GM23338 (cell line): ENCODE data around the gene TPSAB1. TPM values are rescaled to one million over a fixed set of nuclear protein-coding genes. Genes with fewer than 3 reads are reported as not detected.

Experiments
- ATAC-seq: fragments of 200-7000 bp; cut with Tn5 transposase; 3 replicates; pipeline ENCODE4 v1.9.1; 2020
- DNase-seq: peaks from one replicate; pipeline ENCODE4 v3.0.0-alpha.2; 2015; ENCODE audit warnings: low spot score
- H2AFZ ChIP-seq: fragments of 200-600 bp; sonication (generic); 2 replicates; pipeline ENCODE4 v1.8.0; 2016; ENCODE audit warnings: antibody characterized with exemption, mild to moderate bottlenecking, moderate library complexity
- H3F3A ChIP-seq: fragments of 200-600 bp; sonication (generic); replicated peaks from 2 replicates; pipeline ENCODE4 v1.8.0; 2017; ENCODE audit warnings: antibody characterized with exemption, mixed run types, low read depth
- H3K27ac ChIP-seq: fragments of 200-600 bp; sonication (generic); 2 replicates; pipeline ENCODE4 v1.6.1; 2016; ENCODE audit warnings: low read depth
- H3K27me3 ChIP-seq: fragments of 200-600 bp; sonication (generic); 2 replicates; pipeline ENCODE4 v1.8.0; 2016; ENCODE audit warnings: mild to moderate bottlenecking, mixed run types, moderate library complexity; ENCODE audit not compliant: insufficient read depth
- H3K36me3 ChIP-seq: fragments of 200-600 bp; sonication (generic); 2 replicates; pipeline ENCODE4 v1.8.0; 2016; ENCODE audit warnings: mild to moderate bottlenecking; ENCODE audit not compliant: insufficient read depth
- H3K4me1 ChIP-seq: fragments of 200-600 bp; sonication (generic); 2 replicates; pipeline ENCODE4 v1.8.0; 2016; ENCODE audit warnings: mild to moderate bottlenecking, moderate library complexity; ENCODE audit not compliant: insufficient read depth
- H3K4me2 ChIP-seq: fragments of 200-600 bp; sonication (generic); 2 replicates; pipeline ENCODE4 v1.7.1; 2017; ENCODE audit warnings: mixed run types
- H3K4me3 ChIP-seq: fragments of 200-600 bp; sonication (generic); 2 replicates; pipeline ENCODE4 v1.6.1; 2016; ENCODE audit warnings: mixed run types
- H3K79me2 ChIP-seq: fragments of 200-600 bp; sonication (generic); replicated peaks from 2 replicates; pipeline ENCODE4 v1.8.0; 2017; ENCODE audit warnings: mild to moderate bottlenecking; ENCODE audit not compliant: insufficient read depth
- H3K9me2 ChIP-seq: fragments of 200-600 bp; sonication (generic); 2 replicates; pipeline ENCODE4 v1.8.0; 2017; ENCODE audit not compliant: insufficient read depth
- H4K20me1 ChIP-seq: fragments of 200-600 bp; sonication (generic); replicated peaks from 2 replicates; pipeline ENCODE4 v1.8.0; 2017; ENCODE audit warnings: mild to moderate bottlenecking; ENCODE audit not compliant: insufficient read depth
- H3K27ac Mint-ChIP-seq: 2 replicates; pipeline ENCODE4 v1.8.0; 2020; ENCODE audit warnings: inconsistent platforms, mild to moderate bottlenecking, moderate library complexity, mixed read lengths
- H3K27me3 Mint-ChIP-seq: 3 replicates; pipeline ENCODE4 v1.8.0; 2022; ENCODE audit warnings: low read depth, mild to moderate bottlenecking, moderate library complexity, mixed read lengths, inconsistent platforms; ENCODE audit not compliant: insufficient read depth, poor library complexity
- H3K36me3 Mint-ChIP-seq: 3 replicates; pipeline ENCODE4 v1.8.0; 2021; ENCODE audit warnings: low read depth, mild to moderate bottlenecking, inconsistent platforms, moderate library complexity, mixed read lengths
- H3K4me1 Mint-ChIP-seq: 3 replicates; pipeline ENCODE4 v1.8.0; 2020; ENCODE audit warnings: mild to moderate bottlenecking, inconsistent platforms, mixed read lengths
- H3K4me3 Mint-ChIP-seq: 3 replicates; pipeline ENCODE4 v1.8.0; 2021; ENCODE audit warnings: moderate library complexity, mild to moderate bottlenecking, inconsistent platforms, mixed read lengths
- H3K9me3 Mint-ChIP-seq: 3 replicates; pipeline ENCODE4 v1.8.0; 2020; ENCODE audit warnings: moderate library complexity, mild to moderate bottlenecking, inconsistent platforms, mixed read lengths
- CREB1 ChIP-seq: fragments of 250-450 bp; sonication (Bioruptor Pico); IDR thresholded peaks from 2 replicates; pipeline ENCODE4 v1.5.0; 2020; ENCODE audit warnings: low read depth, mild to moderate bottlenecking, moderate library complexity
- EZH2 ChIP-seq: fragments of 200-600 bp; sonication (generic); IDR thresholded peaks from one replicate; pipeline ENCODE4 v1.8.0; 2017; ENCODE audit warnings: antibody characterized with exemption, mild to moderate bottlenecking, low read depth; ENCODE audit not compliant: unreplicated experiment
- JUNB ChIP-seq: IDR thresholded peaks from one replicate; pipeline ENCODE4 v1.6.1; 2016; ENCODE audit warnings: antibody characterized with exemption; ENCODE audit not compliant: unreplicated experiment
- NANOG ChIP-seq: IDR thresholded peaks from 2 replicates; pipeline ENCODE4 v1.6.1; 2016; ENCODE audit warnings: antibody characterized with exemption, borderline replicate concordance
- POLR2AphosphoS5 ChIP-seq: IDR thresholded peaks from 2 replicates; pipeline ENCODE4 v1.6.1; 2016; ENCODE audit warnings: antibody characterized with exemption, low read depth
- ZNF114 ChIP-seq: fragments of 250-450 bp; sonication (Bioruptor Pico); IDR thresholded peaks from 2 replicates; pipeline ENCODE4 v1.5.0; 2020; ENCODE audit warnings: mild to moderate bottlenecking, moderate library complexity
- ZNF331 ChIP-seq: fragments of 250-450 bp; sonication (Bioruptor Pico); IDR thresholded peaks from 2 replicates; pipeline ENCODE4 v1.5.0; 2020; ENCODE audit warnings: low read depth, mild to moderate bottlenecking, moderate library complexity
- polyA plus RNA-seq: library from polyadenylated mRNA; unstranded; fragments of >200 nt; fragmentation: Nextera tagmentation; extraction: Ambion mirVana; gene quantifications from 2 replicates; pipeline ENCODE4 v1.2.1, GENCODE V29; 2016
- total RNA-seq: library from RNA; depleted of rRNA; stranded (reverse); fragments of >200 nt; shearing (Covaris generic); gene quantifications from 2 replicates; pipeline ENCODE4 v1.2.3, GENCODE V29; 2014
- TF ChIP-seq, protein P1 (sequence below): IDR thresholded peaks from 2 replicates; pipeline ENCODE4 v1.6.1; 2016; ENCODE audit warnings: antibody characterized with exemption
- TF ChIP-seq, protein P2 (sequence below): IDR thresholded peaks from one replicate; pipeline ENCODE4 v1.6.1; 2018; ENCODE audit warnings: antibody characterized with exemption; ENCODE audit not compliant: unreplicated experiment
- TF ChIP-seq, protein P3 (sequence below): fragments of 250-450 bp; sonication (Bioruptor Pico); IDR thresholded peaks from 2 replicates; pipeline ENCODE4 v1.5.0; 2020; ENCODE audit warnings: mild to moderate bottlenecking, moderate library complexity

The TPSAB1 gene
- total and polyA plus RNA-seq, 2 experiments from 2014 or later, result not detected

DNA sequence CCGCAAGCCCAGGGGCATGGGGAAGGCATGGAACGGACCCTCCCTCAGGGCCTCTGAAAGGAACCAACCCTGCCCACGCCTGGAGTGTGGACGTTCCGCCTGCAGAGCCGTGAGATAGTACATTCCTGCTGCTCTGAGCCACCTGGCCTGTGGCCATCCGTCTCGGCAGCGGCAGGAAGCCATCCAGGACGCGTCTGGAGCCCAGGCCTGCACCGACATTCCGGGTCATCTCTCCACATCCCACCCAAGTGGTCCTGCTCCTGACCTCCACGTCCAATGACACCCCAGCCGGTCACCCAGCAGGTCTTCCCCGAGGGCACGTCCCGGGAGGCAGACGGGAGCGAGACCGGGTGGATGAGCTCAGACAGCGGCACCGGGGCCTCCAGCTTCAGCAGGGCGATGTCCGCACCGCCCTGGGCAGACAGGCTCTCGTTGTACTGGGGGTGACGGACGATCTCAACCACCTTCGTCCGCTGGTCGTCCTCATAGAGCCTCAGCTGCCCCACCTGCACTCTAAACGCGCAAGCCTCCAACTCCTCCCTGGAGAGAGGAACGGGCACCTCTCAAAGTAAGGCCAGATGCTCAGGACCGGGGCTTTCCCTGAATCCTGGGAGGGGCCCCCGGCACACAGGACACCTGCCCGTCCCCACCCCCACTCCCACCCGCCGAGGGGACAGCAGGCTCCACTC, 47.6 kb downstream of the TPSAB1 start:
- peaks cover 16% of the 10 kb centered on the region; the same call in 1 of the 2 replicates for H3K4me1 ChIP-seq
- TF ChIP-seq ZNF331 (CRISPR knock-in tag), result no peak
- peaks cover 32% of the 10 kb centered on the region for H3K27me3 ChIP-seq
- H3K27ac ChIP-seq, result no peak overlapping the region
- Mint-ChIP-seq H3K27ac (no peak overlapping the region), H3K27me3 (peaks cover 49% of the 10 kb centered on the region), H3K9me3 (no peaks in the 10 kb centered on the region), H3K36me3 (no peaks in the 10 kb centered on the region), H3K4me1 (peaks cover 33% of the 10 kb centered on the region), H3K4me3 (peak overlapping the region; percentile 17; the same call in 1 of the 3 replicates)
- no peak overlapping the region for H2AFZ ChIP-seq
- DNase-seq (no peak), ATAC-seq (no peak)
- no peaks in the 10 kb centered on the region for H3F3A ChIP-seq
- H3K4me2 ChIP-seq, result no peak overlapping the region
- no peaks in the 10 kb centered on the region for H3K36me3 ChIP-seq
- H3K4me3 ChIP-seq, result no peak overlapping the region
- no peaks in the 10 kb centered on the region for H4K20me1 ChIP-seq
- H3K79me2 ChIP-seq, result no peaks in the 10 kb centered on the region
- no peaks in the 10 kb centered on the region for H3K9me2 ChIP-seq

DNA sequence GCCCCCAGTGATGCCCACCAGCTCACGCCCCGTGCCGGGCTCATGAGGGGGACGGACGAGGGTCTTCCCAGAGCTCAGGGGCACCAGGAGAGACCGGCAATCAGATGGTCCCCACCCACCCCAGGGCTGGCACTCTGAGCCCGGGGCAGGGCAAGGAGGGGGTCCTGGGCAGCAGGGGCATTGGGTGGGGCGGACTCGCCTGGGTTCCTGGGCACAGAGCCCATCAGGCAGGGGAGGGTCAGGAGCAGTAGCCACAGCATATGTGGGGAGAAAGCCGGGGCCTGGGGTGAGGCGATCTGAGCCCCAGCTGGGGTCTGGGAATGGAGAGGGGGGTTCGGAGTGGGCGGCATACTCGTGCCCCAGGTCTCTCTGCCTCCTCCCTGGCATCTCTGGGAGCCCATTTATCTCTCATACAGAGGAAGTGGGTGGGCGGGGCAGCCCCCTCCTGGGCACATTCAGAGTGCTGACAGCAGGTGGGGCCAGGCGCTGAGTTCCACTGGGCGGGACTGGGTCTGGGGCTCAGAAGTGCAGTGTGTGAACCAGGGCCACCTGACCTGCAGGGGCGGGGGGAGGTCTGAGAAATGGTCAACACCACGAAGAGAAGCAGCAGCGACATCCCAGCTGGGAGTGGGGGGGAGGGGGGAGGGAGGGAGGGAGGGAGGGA, 48.4 kb downstream of the TPSAB1 start:
- H3K36me3 Mint-ChIP-seq, result no peaks in the 10 kb centered on the region
- no peak overlapping the region for H3K27ac Mint-ChIP-seq
- Histone ChIP-seq H3K79me2 (no peaks in the 10 kb centered on the region), H3K4me3 (no peak overlapping the region), H3K36me3 (no peaks in the 10 kb centered on the region), H2AFZ (no peak overlapping the region), H4K20me1 (no peaks in the 10 kb centered on the region), H3K4me1 (peaks cover 12% of the 10 kb centered on the region; the same call in 1 of the 2 replicates), H3F3A (no peaks in the 10 kb centered on the region), H3K4me2 (peak overlapping the region; percentile 62), H3K27ac (no peak overlapping the region), H3K27me3 (peaks cover 32% of the 10 kb centered on the region), H3K9me2 (no peaks in the 10 kb centered on the region)
- peaks cover 48% of the 10 kb centered on the region for H3K27me3 Mint-ChIP-seq
- peak overlapping the region; percentile 73 for H3K4me3 Mint-ChIP-seq
- peaks cover 28% of the 10 kb centered on the region for H3K4me1 Mint-ChIP-seq
- no peaks in the 10 kb centered on the region for H3K9me3 Mint-ChIP-seq
- peak; percentile 65 for DNase-seq
- peak; percentile 59 for ATAC-seq
- no peak for TF ChIP-seq JUNB
- TF ChIP-seq EZH2, result no peak
- no peak for TF ChIP-seq ZNF114
- no peak for TF ChIP-seq POLR2AphosphoS5
- no peak for TF ChIP-seq CREB1 (CRISPR knock-in tag)
- TF ChIP-seq, protein P1, sequence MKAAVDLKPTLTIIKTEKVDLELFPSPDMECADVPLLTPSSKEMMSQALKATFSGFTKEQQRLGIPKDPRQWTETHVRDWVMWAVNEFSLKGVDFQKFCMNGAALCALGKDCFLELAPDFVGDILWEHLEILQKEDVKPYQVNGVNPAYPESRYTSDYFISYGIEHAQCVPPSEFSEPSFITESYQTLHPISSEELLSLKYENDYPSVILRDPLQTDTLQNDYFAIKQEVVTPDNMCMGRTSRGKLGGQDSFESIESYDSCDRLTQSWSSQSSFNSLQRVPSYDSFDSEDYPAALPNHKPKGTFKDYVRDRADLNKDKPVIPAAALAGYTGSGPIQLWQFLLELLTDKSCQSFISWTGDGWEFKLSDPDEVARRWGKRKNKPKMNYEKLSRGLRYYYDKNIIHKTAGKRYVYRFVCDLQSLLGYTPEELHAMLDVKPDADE, result no peak
- no peak for TF ChIP-seq NANOG
- TF ChIP-seq ZNF331 (CRISPR knock-in tag), result no peak
- TF ChIP-seq, protein P2, sequence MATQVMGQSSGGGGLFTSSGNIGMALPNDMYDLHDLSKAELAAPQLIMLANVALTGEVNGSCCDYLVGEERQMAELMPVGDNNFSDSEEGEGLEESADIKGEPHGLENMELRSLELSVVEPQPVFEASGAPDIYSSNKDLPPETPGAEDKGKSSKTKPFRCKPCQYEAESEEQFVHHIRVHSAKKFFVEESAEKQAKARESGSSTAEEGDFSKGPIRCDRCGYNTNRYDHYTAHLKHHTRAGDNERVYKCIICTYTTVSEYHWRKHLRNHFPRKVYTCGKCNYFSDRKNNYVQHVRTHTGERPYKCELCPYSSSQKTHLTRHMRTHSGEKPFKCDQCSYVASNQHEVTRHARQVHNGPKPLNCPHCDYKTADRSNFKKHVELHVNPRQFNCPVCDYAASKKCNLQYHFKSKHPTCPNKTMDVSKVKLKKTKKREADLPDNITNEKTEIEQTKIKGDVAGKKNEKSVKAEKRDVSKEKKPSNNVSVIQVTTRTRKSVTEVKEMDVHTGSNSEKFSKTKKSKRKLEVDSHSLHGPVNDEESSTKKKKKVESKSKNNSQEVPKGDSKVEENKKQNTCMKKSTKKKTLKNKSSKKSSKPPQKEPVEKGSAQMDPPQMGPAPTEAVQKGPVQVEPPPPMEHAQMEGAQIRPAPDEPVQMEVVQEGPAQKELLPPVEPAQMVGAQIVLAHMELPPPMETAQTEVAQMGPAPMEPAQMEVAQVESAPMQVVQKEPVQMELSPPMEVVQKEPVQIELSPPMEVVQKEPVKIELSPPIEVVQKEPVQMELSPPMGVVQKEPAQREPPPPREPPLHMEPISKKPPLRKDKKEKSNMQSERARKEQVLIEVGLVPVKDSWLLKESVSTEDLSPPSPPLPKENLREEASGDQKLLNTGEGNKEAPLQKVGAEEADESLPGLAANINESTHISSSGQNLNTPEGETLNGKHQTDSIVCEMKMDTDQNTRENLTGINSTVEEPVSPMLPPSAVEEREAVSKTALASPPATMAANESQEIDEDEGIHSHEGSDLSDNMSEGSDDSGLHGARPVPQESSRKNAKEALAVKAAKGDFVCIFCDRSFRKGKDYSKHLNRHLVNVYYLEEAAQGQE, result no peak
- TF ChIP-seq, protein P3, sequence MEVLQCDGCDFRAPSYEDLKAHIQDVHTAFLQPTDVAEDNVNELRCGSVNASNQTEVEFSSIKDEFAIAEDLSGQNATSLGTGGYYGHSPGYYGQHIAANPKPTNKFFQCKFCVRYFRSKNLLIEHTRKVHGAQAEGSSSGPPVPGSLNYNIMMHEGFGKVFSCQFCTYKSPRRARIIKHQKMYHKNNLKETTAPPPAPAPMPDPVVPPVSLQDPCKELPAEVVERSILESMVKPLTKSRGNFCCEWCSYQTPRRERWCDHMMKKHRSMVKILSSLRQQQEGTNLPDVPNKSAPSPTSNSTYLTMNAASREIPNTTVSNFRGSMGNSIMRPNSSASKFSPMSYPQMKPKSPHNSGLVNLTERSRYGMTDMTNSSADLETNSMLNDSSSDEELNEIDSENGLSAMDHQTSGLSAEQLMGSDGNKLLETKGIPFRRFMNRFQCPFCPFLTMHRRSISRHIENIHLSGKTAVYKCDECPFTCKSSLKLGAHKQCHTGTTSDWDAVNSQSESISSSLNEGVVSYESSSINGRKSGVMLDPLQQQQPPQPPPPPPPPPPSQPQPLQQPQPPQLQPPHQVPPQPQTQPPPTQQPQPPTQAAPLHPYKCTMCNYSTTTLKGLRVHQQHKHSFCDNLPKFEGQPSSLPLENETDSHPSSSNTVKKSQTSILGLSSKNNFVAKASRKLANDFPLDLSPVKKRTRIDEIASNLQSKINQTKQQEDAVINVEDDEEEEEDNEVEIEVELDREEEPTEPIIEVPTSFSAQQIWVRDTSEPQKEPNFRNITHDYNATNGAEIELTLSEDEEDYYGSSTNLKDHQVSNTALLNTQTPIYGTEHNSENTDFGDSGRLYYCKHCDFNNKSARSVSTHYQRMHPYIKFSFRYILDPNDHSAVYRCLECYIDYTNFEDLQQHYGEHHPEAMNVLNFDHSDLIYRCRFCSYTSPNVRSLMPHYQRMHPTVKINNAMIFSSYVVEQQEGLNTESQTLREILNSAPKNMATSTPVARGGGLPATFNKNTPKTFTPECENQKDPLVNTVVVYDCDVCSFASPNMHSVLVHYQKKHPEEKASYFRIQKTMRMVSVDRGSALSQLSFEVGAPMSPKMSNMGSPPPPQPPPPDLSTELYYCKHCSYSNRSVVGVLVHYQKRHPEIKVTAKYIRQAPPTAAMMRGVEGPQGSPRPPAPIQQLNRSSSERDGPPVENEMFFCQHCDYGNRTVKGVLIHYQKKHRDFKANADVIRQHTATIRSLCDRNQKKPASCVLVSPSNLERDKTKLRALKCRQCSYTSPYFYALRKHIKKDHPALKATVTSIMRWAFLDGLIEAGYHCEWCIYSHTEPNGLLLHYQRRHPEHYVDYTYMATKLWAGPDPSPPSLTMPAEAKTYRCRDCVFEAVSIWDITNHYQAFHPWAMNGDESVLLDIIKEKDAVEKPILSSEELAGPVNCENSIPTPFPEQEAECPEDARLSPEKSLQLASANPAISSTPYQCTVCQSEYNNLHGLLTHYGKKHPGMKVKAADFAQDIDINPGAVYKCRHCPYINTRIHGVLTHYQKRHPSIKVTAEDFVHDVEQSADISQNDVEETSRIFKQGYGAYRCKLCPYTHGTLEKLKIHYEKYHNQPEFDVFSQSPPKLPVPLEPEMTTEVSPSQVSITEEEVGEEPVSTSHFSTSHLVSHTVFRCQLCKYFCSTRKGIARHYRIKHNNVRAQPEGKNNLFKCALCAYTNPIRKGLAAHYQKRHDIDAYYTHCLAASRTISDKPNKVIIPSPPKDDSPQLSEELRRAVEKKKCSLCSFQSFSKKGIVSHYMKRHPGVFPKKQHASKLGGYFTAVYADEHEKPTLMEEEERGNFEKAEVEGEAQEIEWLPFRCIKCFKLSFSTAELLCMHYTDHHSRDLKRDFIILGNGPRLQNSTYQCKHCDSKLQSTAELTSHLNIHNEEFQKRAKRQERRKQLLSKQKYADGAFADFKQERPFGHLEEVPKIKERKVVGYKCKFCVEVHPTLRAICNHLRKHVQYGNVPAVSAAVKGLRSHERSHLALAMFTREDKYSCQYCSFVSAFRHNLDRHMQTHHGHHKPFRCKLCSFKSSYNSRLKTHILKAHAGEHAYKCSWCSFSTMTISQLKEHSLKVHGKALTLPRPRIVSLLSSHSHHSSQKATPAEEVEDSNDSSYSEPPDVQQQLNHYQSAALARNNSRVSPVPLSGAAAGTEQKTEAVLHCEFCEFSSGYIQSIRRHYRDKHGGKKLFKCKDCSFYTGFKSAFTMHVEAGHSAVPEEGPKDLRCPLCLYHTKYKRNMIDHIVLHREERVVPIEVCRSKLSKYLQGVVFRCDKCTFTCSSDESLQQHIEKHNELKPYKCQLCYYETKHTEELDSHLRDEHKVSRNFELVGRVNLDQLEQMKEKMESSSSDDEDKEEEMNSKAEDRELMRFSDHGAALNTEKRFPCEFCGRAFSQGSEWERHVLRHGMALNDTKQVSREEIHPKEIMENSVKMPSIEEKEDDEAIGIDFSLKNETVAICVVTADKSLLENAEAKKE, result no peak
